Hepatocyte (in vitro differentiated cells): ENCODE results near the gene SC5D. TPM values are rescaled to one million over a fixed set of nuclear protein-coding genes. Genes with fewer than 3 reads are reported as not detected.

ENCODE experiments used
- DNase-seq: peaks from one replicate; pipeline ENCODE4 v3.0.0-alpha.2; 2016; ENCODE audit warnings: low spot score
- H2AFZ ChIP-seq: fragments of 200-600 bp; sonication (generic); 2 replicates; pipeline ENCODE4 v1.6.0; 2016; ENCODE audit warnings: antibody characterized with exemption, mild to moderate bottlenecking
- H3K27ac ChIP-seq: fragments of 200-600 bp; sonication (generic); 2 replicates; pipeline ENCODE4 v1.5.1; 2016; ENCODE audit warnings: mild to moderate bottlenecking
- H3K27me3 ChIP-seq: fragments of 200-600 bp; sonication (generic); 2 replicates; pipeline ENCODE4 v1.6.1; 2016
- H3K36me3 ChIP-seq: fragments of 200-600 bp; sonication (generic); replicated peaks from 2 replicates; pipeline ENCODE4 v1.5.1; 2016; ENCODE audit warnings: low read depth; ENCODE audit not compliant: insufficient read depth
- H3K4me1 ChIP-seq: fragments of 200-600 bp; sonication (generic); 2 replicates; pipeline ENCODE4 v1.5.1; 2016; ENCODE audit warnings: mild to moderate bottlenecking, moderate library complexity; ENCODE audit not compliant: insufficient read depth
- H3K4me2 ChIP-seq: fragments of 200-600 bp; sonication (generic); 2 replicates; pipeline ENCODE4 v1.6.0; 2016
- H3K4me3 ChIP-seq: fragments of 200-600 bp; sonication (generic); 2 replicates; pipeline ENCODE4 v1.5.1; 2016; ENCODE audit warnings: mild to moderate bottlenecking
- H3K79me2 ChIP-seq: fragments of 200-600 bp; sonication (generic); 2 replicates; pipeline ENCODE4 v1.6.0; 2017; ENCODE audit warnings: mild to moderate bottlenecking
- H3K9me2 ChIP-seq: fragments of 200-600 bp; sonication (generic); replicated peaks from 2 replicates; pipeline ENCODE4 v1.6.0; 2017; ENCODE audit warnings: mild to moderate bottlenecking; ENCODE audit not compliant: insufficient read depth
- H3K9me3 ChIP-seq: fragments of 200-600 bp; sonication (generic); 2 replicates; pipeline ENCODE4 v1.5.1; 2016; ENCODE audit warnings: low read depth, mild to moderate bottlenecking
- H4K20me1 ChIP-seq: fragments of 200-600 bp; sonication (generic); 2 replicates; pipeline ENCODE4 v1.6.0; 2016; ENCODE audit warnings: mild to moderate bottlenecking; ENCODE audit not compliant: insufficient read depth, poor library complexity, severe bottlenecking
- EZH2 ChIP-seq: fragments of 200-600 bp; sonication (generic); IDR thresholded peaks from 2 replicates; pipeline ENCODE4 v1.6.1; 2016; ENCODE audit warnings: antibody characterized with exemption, mild to moderate bottlenecking, borderline replicate concordance
- EZH2phosphoT487 ChIP-seq: fragments of 200-600 bp; sonication (generic); IDR thresholded peaks from one replicate; pipeline ENCODE4 v1.6.1; 2018; ENCODE audit warnings: antibody characterized with exemption, mild to moderate bottlenecking, low read depth, moderate library complexity; ENCODE audit not compliant: unreplicated experiment, severe bottlenecking
- WGBS: methylation state at CpG from one replicate; pipeline ENCODE4 v1.1.6; 2016; ENCODE audit warnings: low lambda C conversion rate; ENCODE audit errors: missing lambda C conversion rate; 5-methylcytosine and 5-hydroxymethylcytosine counted together
- polyA plus RNA-seq: library from polyadenylated mRNA; unstranded; fragments of >200 nt; fragmentation: Nextera tagmentation; extraction: Ambion mirVana; gene quantifications from 2 replicates; pipeline ENCODE4 v1.2.1, GENCODE V29; 2016
- total RNA-seq: library from RNA; depleted of rRNA; stranded (reverse); fragments of >200 nt; gene quantifications from 2 replicates; pipeline ENCODE4 v1.2.3, GENCODE V29; 2014
- TF ChIP-seq, protein P1 (sequence below): fragments of 200-600 bp; sonication (generic); IDR thresholded peaks from 2 replicates; pipeline ENCODE4 v1.5.1; 2016; ENCODE audit warnings: antibody characterized with exemption, mild to moderate bottlenecking; ENCODE audit not compliant: poor library complexity

Gene SC5D
- total RNA-seq = 164 and 166 TPM in 2 replicates
- polyA plus RNA-seq = 102 and 124 TPM in 2 replicates

DNA sequence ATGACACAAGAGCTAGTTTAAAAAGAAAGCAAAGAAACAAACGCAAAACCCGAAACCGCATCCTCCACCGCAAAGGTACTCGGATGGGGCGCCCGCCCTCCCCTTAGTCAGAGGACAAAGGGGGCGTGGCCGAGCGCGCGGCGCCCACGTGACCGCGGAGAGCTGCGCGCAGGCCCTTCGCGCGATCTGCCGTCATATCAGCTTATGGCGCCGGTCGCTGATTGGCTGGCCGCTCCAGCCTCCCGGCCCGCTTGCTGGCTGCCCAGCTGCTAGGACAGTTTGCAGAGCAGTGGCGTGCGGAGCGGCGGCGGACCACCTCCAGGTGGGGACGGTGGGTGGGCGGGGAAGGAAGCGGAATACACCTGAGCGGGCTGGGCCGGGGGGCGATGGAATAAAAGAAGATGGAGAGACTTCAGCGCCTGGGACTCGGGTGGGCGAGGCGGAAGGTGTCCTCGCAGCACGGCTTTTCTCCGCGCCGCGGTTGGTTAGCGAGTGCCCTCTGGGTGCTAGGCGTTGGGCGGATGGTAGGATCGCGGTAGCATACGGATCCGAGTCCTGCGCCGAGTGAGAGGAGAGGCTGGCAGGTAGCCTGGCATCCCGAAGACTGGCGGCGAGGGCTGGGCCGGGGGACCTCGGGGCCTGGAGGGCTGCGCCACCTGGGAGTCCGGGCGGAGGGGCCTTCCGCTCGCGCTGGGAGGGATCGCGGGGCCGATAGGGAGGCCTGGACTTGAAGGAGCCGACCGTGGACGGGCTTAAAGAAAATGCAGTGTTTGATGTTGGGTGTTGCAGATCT, at the start of gene SC5D:
Gene SC5D, plus strand, starts transcription at position 277 of the 793 bp plus-strand sequence. CDS start 10,605 bp downstream, outside the sequence.
- TF ChIP-seq EZH2 (no peak), EZH2phosphoT487 (no peak)
- TF ChIP-seq, protein P1, sequence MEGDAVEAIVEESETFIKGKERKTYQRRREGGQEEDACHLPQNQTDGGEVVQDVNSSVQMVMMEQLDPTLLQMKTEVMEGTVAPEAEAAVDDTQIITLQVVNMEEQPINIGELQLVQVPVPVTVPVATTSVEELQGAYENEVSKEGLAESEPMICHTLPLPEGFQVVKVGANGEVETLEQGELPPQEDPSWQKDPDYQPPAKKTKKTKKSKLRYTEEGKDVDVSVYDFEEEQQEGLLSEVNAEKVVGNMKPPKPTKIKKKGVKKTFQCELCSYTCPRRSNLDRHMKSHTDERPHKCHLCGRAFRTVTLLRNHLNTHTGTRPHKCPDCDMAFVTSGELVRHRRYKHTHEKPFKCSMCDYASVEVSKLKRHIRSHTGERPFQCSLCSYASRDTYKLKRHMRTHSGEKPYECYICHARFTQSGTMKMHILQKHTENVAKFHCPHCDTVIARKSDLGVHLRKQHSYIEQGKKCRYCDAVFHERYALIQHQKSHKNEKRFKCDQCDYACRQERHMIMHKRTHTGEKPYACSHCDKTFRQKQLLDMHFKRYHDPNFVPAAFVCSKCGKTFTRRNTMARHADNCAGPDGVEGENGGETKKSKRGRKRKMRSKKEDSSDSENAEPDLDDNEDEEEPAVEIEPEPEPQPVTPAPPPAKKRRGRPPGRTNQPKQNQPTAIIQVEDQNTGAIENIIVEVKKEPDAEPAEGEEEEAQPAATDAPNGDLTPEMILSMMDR = no peak
- Histone ChIP-seq H3K4me3 (peak within 1 kb of the TSS; percentile 71), H3K4me1 (peaks cover 24% of the 10 kb centered on the region), H3K79me2 (peaks cover 48% of the 10 kb centered on the region), H3K27me3 (no peaks in the 10 kb centered on the region), H3K9me2 (no peaks in the 10 kb centered on the region), H2AFZ (peak within 1 kb of the TSS; percentile 60), H3K36me3 (no peaks in the 10 kb centered on the region), H4K20me1 (peaks cover 34% of the 10 kb centered on the region), H3K4me2 (peak within 1 kb of the TSS; percentile 80), H3K27ac (peak within 1 kb of the TSS; percentile 95), H3K9me3 (no peaks in the 10 kb centered on the region)
- 3% methylated on average over 58 of the region's 75 CpGs for WGBS
- peak; percentile 99 for DNase-seq

DNA sequence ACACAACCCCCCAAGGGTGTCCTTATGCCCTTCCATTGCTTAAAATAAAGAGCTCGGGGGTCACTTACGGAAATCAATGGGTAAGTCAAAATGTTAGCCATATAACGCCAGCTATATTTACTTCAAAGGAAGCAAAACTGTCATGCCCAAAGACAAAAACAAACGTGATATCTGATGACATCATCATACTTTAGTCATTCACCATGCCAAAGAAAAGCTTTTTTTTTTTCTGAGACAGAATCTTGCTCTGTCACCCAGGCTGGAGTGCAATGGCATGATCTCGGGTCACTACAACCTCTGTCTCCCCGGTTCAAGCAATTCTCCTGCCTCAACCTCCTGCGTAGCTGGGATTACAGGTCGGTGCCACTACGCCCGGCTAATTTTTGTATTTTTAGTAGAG, 47.7 kb upstream of the SC5D start:
- Histone ChIP-seq H3K9me3 (no peaks in the 10 kb centered on the region), H3K9me2 (no peaks in the 10 kb centered on the region), H3K27ac (no peak overlapping the region), H3K79me2 (no peaks in the 10 kb centered on the region), H3K4me2 (no peak overlapping the region), H4K20me1 (no peaks in the 10 kb centered on the region), H3K27me3 (no peaks in the 10 kb centered on the region), H3K36me3 (no peaks in the 10 kb centered on the region), H3K4me1 (peaks cover 7% of the 10 kb centered on the region), H2AFZ (no peak overlapping the region), H3K4me3 (no peak overlapping the region)
- WGBS = 94% methylated on average over 10 of the region's 10 CpGs
- TF ChIP-seq EZH2phosphoT487 = no peak
- TF ChIP-seq, protein P1 = no peak
- no peak for TF ChIP-seq EZH2
- no peak for DNase-seq

- Histone ChIP-seq H3K9me3 (no peaks in the 10 kb centered on the region), H3K79me2 (no peaks in the 10 kb centered on the region), H3K4me1 (peaks cover 9% of the 10 kb centered on the region), H2AFZ (no peak overlapping the region), H3K27ac (no peak overlapping the region), H3K9me2 (no peaks in the 10 kb centered on the region), H3K4me2 (no peak overlapping the region), H3K27me3 (no peaks in the 10 kb centered on the region), H3K36me3 (no peaks in the 10 kb centered on the region), H3K4me3 (no peak overlapping the region), H4K20me1 (no peaks in the 10 kb centered on the region)
- WGBS = 91% methylated on average over 23 of the region's 23 CpGs
- TF ChIP-seq EZH2phosphoT487 (no peak), EZH2 (no peak)
- TF ChIP-seq, protein P1 = no peak
- DNase-seq = no peak
Measured at GRCh38 chr11:121246021-121246768, 46.4 kb upstream of the SC5D start.
